Heart left ventricle (tissue), 16 donors: ENCODE measurements around the gene TSC1. TPM values are rescaled to one million over a fixed set of nuclear protein-coding genes. Genes with fewer than 3 reads are reported as not detected.

Experiments used
- ATAC-seq, 4 donors: fragments of 200-7000 bp; cut with Tn5 transposase; one replicate each; pipeline ENCODE4 v1.9.1; 2020 to 2022; ENCODE audit warnings: moderate library complexity in 4 of 4, mild to moderate bottlenecking in 3 of 4, moderate number of reproducible peaks in 1 of 4
- DNase-seq, 5 donors: peaks; one replicate each; pipeline ENCODE4 v3.0.0-alpha.2; 2020
- H3K27ac ChIP-seq, 12 donors: fragments of 200-600 bp; sonication (generic) in 4 of 12; one replicate each; pipeline versions ENCODE4 v1.5.0 to v1.8.0; 2016 to 2022; ENCODE audit warnings: mild to moderate bottlenecking in 2 of 12
- H3K27me3 ChIP-seq, 9 donors: fragments of 200-600 bp; sonication (generic) in 2 of 9; one replicate each; pipeline versions ENCODE4 v1.5.1 to v1.8.0; 2016 to 2022; ENCODE audit warnings: mild to moderate bottlenecking in 3 of 9
- H3K36me3 ChIP-seq, 9 donors: fragments of 200-600 bp; sonication (generic) in 2 of 9; one replicate each; pipeline versions ENCODE4 v1.5.0 to v1.8.0; 2018 to 2022; ENCODE audit warnings: mild to moderate bottlenecking in 2 of 9
- H3K4me1 ChIP-seq, 12 donors: fragments of 200-600 bp; sonication (generic) in 4 of 12; one replicate each; pipeline versions ENCODE4 v1.5.0 to v1.8.0; 2016 to 2022; ENCODE audit warnings: mild to moderate bottlenecking in 3 of 12
- H3K4me3 ChIP-seq, 12 donors: fragments of 200-600 bp; sonication (generic) in 4 of 12; one replicate each; pipeline versions ENCODE4 v1.5.0 to v1.8.0; 2017 to 2022; ENCODE audit warnings: mild to moderate bottlenecking in 9 of 12, moderate library complexity in 4 of 12
- H3K9me3 ChIP-seq, 12 donors: fragments of 200-600 bp; sonication (generic) in 4 of 12; one replicate each; pipeline versions ENCODE4 v1.5.0 to v1.8.0; 2016 to 2022; ENCODE audit warnings: mild to moderate bottlenecking in 1 of 12
- POLR2A ChIP-seq, 2 donors: fragments of 450-650 bp; IDR thresholded peaks; one replicate each; pipeline ENCODE4 v1.6.1; 2017; ENCODE audit warnings: antibody characterized with exemption in 2 of 2, mild to moderate bottlenecking in 2 of 2, moderate library complexity in 2 of 2
- WGBS, 4 donors: extraction: QIAGEN DNeasy Blood & Tissue Kit in 2 of 4; methylation state at CpG; one replicate each; pipeline versions ENCODE4 v1.1.5 to v1.1.7; 2013 to 2018; 5-methylcytosine and 5-hydroxymethylcytosine counted together
- intact Hi-C, 10 donors: fragments of 100-400 bp; cut with DNase I; formaldehyde crosslinking; loops; one replicate each; pipeline versions ENCODE4 v1.11.1 to v1.14.2; 2022
- long read RNA-seq, 3 donors: library from polyadenylated mRNA; unstranded; transcript quantifications; one replicate each; pipeline ENCODE4 v2.0.0, GENCODE V29; 2020 to 2021
- polyA plus RNA-seq, 2 donors: library from polyadenylated mRNA; stranded (reverse); fragments of 200-250 nt; gene quantifications; one replicate each; pipeline ENCODE4 v1.2.3, GENCODE V29; 2013
- total RNA-seq, 9 donors: library from RNA; depleted of rRNA in 2 of 9; stranded (reverse); fragments of >200 nt in 2 of 9; fragmentation: NEBNext Ultra II Directional in 3 of 9; extraction: Animal tissue kit (Norgen Biotek cat#: 25700) in 3 of 9; gene quantifications; one replicate each; pipeline versions ENCODE4 v1.1.0 to v1.2.4, GENCODE V29; 2016 to 2023
- TF ChIP-seq, protein P1 (sequence below), 12 donors: fragments of 200-600 bp; sonication (generic) in 4 of 12; IDR thresholded peaks; one replicate each; pipeline versions ENCODE4 v1.5.0 to v1.8.0; 2018 to 2022; ENCODE audit warnings: antibody characterized with exemption in 12 of 12, mild to moderate bottlenecking in 5 of 12
- donor health status: ischemic (EF 13 %, LVEDD 7.1; RV severe dilation, severe dysfunction).
- donor health status: healthy with polysubstance abuse.
- donor health status: DM: no; HTN: yes; CAD: no.
- donor health status: DM: no; HTN: no; CAD: no.
- donor health status: ischemic (EF 25% LVEDD 6.9; RV normal size, moderate dysfunction).
- donor health status: ischemic (EF 25% LVEDD 5.7; RV mildly dilated, moderate dysfunction).
- donor health status: healthy.
- donor health status: DM: yes; HTN: yes; CAD: no.
- donor health status: ischemic (EF 35%, LVEDD 5.7; RV mildly dilated, moderate dysfunction).
- donor health status: nonischemic (EF 11% LVEDD 7.7; RV severe dilation, severe dysfunction).
- donor health status: DM: yes; HTN: yes; CAD: no.
- donor health status: PGD.
- donor health status: ischemic (EF 29% LVEDD 5.4; RV normal size, mild dysfunction).
- donor health status: nonischemic (EF 23%, LVEDD 6.1; RV moderate dilation, normal function).

The TSC1 gene
- 10 to 100 TPM; 34.4 to 87.6 (median 55.9) TPM for total RNA-seq
- polyA plus RNA-seq, result 10 to 100 TPM; 16.2 to 19.8 TPM
- long read RNA-seq, donor 1, partial matches to known transcripts, result 5 of 22 reads
- long read RNA-seq, donor 1, other reads (novel, unspliced or antisense), result 15 of 22 reads
- long read RNA-seq, donor 2, partial matches to known transcripts, result 14 of 39 reads
- long read RNA-seq, donor 2, other reads (novel, unspliced or antisense), result 22 of 39 reads
- long read RNA-seq, donor 3, partial matches to known transcripts, result 3 of 19 reads
- long read RNA-seq, donor 3, other reads (novel, unspliced or antisense), result 16 of 19 reads

DNA sequence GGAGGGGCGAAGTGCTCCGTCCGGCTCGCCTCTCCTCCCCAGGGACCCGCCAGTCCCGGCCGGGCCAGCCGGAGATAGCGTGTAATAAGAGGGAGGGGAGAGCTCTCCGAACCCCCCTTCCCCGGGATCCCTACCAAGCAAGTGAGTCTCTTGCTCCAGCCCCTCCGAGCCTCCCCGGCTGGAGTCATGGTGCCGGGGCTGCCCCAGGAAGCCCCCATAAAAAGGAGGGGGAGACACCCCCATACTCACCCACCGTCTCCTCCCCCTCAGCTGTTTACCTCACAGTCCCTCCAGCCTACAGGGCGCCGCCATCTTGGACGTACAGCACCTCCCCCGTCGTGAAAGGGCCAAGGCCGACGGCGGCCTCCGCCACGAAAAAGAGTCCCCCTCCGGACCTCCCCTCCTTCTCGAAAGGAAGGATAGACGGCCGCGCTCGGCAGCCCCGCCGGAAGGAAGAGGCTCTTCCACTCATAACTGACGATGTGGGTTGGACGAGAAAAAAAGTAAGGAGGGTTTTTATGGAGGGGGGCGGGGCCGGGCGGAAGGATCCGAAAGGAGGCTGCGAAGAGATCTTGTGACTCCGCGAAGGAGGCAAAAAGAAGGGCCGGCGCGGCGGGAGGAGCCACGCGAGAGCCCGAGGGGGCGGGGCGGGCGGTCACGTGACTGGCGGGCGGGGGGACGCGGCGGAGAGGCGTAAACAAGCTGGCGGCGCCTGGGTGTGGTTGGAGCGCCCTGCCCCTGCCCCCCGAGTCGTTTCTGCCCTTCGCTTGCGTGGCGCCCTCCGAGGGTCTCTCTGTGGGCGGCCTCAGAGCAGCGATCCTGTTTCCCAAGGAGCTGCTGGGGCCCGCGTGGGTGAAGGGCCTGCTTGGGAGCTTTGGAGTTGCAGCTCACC, at the start of gene TSC1:
Gene TSC1, minus strand, starts transcription at position 323 of the 892 bp plus-strand sequence. CDS start 15,744 bp downstream, outside the sequence.
- H3K4me3 ChIP-seq, result peak within 1 kb of the TSS; percentile 94 to 100 (median 96)
- H3K27me3 ChIP-seq, result no peaks in the 10 kb centered on the region
- intact Hi-C loops, result no loop called here
- no peaks in the 10 kb centered on the region for H3K9me3 ChIP-seq
- peak within 1 kb of the TSS; percentile 95 to 100 (median 97) for H3K27ac ChIP-seq
- DNase-seq (peak; percentile 97 to 99 (median 98)), ATAC-seq (peak; percentile 83 to 93 (median 92))
- H3K4me1 ChIP-seq, result peaks cover 0 to 50% (median 39%) of the 10 kb centered on the region in 12 donors
- H3K36me3 ChIP-seq, result no peaks in the 10 kb centered on the region
- 0 to 1% (median 1%) methylated on average over 50 to 72 of the region's 72 CpGs for WGBS, 4 donors
- peak in 1 of 2 donors; percentile 61 for TF ChIP-seq POLR2A (IDR thresholded peaks at IDR 0.05)
- TF ChIP-seq, protein P1, sequence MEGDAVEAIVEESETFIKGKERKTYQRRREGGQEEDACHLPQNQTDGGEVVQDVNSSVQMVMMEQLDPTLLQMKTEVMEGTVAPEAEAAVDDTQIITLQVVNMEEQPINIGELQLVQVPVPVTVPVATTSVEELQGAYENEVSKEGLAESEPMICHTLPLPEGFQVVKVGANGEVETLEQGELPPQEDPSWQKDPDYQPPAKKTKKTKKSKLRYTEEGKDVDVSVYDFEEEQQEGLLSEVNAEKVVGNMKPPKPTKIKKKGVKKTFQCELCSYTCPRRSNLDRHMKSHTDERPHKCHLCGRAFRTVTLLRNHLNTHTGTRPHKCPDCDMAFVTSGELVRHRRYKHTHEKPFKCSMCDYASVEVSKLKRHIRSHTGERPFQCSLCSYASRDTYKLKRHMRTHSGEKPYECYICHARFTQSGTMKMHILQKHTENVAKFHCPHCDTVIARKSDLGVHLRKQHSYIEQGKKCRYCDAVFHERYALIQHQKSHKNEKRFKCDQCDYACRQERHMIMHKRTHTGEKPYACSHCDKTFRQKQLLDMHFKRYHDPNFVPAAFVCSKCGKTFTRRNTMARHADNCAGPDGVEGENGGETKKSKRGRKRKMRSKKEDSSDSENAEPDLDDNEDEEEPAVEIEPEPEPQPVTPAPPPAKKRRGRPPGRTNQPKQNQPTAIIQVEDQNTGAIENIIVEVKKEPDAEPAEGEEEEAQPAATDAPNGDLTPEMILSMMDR (IDR thresholded peaks at IDR 0.05), result no peak

DNA sequence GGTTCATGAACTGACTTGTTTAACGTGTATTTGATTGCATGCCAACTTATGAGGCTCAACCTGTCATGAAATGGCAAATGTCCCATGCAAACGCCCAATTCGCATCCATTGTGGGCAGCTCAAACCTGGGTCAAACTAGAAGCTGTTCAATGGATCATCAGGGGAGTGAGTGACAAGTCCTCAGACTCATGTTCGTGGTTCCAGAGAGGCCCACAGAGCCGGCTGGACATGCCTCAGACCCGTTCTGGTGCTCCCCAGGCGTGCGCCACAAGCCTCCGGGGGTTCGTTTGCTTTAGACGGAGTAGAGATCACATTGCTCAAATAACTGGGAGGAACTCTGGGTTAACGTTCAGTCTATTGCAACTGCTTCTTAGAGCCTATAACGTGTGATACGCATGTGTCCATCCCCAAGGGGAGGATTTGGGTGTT, 49.1 kb upstream of the TSC1 start:
- Histone ChIP-seq H3K9me3 (no peaks in the 10 kb centered on the region), H3K4me3 (no peak overlapping the region), H3K27me3 (peaks cover 0 to 54% (median 10%) of the 10 kb centered on the region in 9 donors), H3K4me1 (no peaks in the 10 kb centered on the region), H3K36me3 (no peaks in the 10 kb centered on the region), H3K27ac (no peak overlapping the region)
- TF ChIP-seq, protein P1 (IDR thresholded peaks at IDR 0.05), result no peak
- no peak for TF ChIP-seq POLR2A (IDR thresholded peaks at IDR 0.05)
- ATAC-seq (no peak), DNase-seq (no peak)
- WGBS, 4 donors, result 69 to 76% (median 73%) methylated on average over 14 of the region's 14 CpGs
- intact Hi-C loops, result no loop called here

DNA sequence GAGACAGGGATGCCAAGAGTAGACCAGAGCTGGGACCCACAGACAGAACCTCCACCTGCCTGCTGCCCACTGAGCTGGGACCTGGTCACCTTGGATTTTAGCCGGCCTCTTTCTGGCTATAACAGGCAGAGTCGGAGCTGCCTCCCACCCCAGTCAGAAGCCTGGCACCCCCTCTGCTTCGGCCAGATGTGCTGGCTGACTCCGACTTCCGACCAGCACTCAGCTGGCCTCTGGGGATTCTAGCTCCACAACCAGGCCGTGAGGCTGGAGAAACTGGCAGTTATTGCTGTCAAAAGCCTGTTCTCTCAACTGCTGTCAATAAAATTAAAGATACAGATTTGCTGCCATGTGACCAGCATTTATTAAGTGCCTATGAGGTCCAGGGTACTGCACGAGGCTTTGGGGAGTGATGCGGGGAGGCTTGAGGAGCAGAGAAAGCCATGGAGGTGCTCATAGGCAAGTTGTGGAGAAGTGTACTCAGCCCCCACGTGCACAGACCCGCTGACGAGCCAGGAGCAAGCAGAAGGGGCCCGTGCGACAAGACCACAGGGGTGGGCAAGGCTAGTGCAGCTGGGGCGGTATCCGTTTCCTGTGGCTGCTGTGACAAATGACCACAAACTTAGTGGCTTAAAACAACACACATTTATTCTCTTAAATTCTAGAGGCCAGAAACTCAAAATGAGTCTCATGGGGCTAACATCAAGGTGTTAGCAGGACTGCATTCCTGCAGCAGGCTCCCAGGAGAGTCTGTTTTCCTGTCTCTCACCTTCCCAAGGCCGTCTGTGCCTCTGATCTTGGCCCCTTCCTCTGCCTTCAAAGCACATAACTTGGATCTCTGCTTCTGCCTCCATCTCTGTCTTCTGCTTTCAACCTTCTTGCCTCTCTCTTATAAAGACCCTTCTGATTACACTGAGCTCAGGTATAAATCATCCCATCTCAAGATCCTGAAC, 47.2 kb upstream of the TSC1 start:
- Histone ChIP-seq H3K27ac (no peak overlapping the region), H3K27me3 (peaks cover 0 to 52% (median 10%) of the 10 kb centered on the region in 9 donors), H3K4me1 (peaks cover 0 to 8% (median 0%) of the 10 kb centered on the region in 12 donors), H3K9me3 (no peaks in the 10 kb centered on the region), H3K36me3 (no peaks in the 10 kb centered on the region), H3K4me3 (no peak overlapping the region)
- TF ChIP-seq, protein P1 (IDR thresholded peaks at IDR 0.05), result no peak
- TF ChIP-seq POLR2A (IDR thresholded peaks at IDR 0.05), result no peak
- no peak for DNase-seq
- intact Hi-C loops, result no loop called here
- ATAC-seq, result no peak
- 40 to 54% (median 44%) methylated on average over 16 of the region's 16 CpGs for WGBS, 4 donors
